Measurements from ENCODE around the gene NUDT15.

- TF ChIP-seq GATA3 (IDR thresholded peaks at IDR 0.05; ENCODE audit: low read depth, low read length) (no peak), GATA2 (IDR thresholded peaks at IDR 0.05; ENCODE audit: low read depth, low read length) (no peak)
Measured at GRCh38 chr13:48028066-48028465, 9.5 kb upstream of the NUDT15 start.

Measured in SH-SY5Y (cell line).